Measurements from ENCODE around the gene RAPGEF1.

GRCh38 chr9:131773911-131774379 is 34.1 kb upstream of the RAPGEF1 start:
- TF ChIP-seq CTCF (IDR thresholded peaks at IDR 0.05; ENCODE audit: low read depth, low read length) (no peak), POLR2A (IDR thresholded peaks at IDR 0.05; ENCODE audit: extremely low read depth, insufficient read length) (no peak), MAX (IDR thresholded peaks at IDR 0.05; ENCODE audit: low read depth, low read length) (no peak)
